ENCODE data around the gene AVPR1A. TPM values are rescaled to one million over a fixed set of nuclear protein-coding genes. Genes with fewer than 3 reads are reported as not detected.
A peak's percentile ranks its signal among the peaks of the same experiment; 100 is the strongest.

Gene AVPR1A
- total RNA-seq, 3 donors from 2014 or later, result 7.5 to 50.4 (median 14.7) TPM

GRCh38 chr12:63164911-63165310 is 13.9 kb upstream of the AVPR1A start:
- intact Hi-C loops (cut with DNase I; ENCODE audit: low total_unique reads), result no loop called here
- H3K27me3 ChIP-seq, result no peaks in the 10 kb centered on the region
- H3K27ac ChIP-seq, result no peak overlapping the region
- no peaks in the 10 kb centered on the region for H3K9me3 ChIP-seq
- H3K4me3 ChIP-seq, result no peak overlapping the region
- TF ChIP-seq POLR2A (IDR thresholded peaks at IDR 0.05) (no peak), CTCF (IDR thresholded peaks at IDR 0.05) (no peak), POLR2AphosphoS5 (IDR thresholded peaks at IDR 0.05) (no peak)
- DNase-seq (ENCODE audit: low spot score in 2 of 2), result no peak
- no peaks in the 10 kb centered on the region for H3K4me1 ChIP-seq
- H3K36me3 ChIP-seq, result no peaks in the 10 kb centered on the region

GRCh38 chr12:63163541-63163940 is 12.5 kb upstream of the AVPR1A start:
- no peaks in the 10 kb centered on the region for H3K27me3 ChIP-seq
- no peak for TF ChIP-seq POLR2A (IDR thresholded peaks at IDR 0.05)
- TF ChIP-seq POLR2AphosphoS5 (IDR thresholded peaks at IDR 0.05), result no peak
- TF ChIP-seq CTCF (IDR thresholded peaks at IDR 0.05), result no peak
- H3K4me1 ChIP-seq, result no peaks in the 10 kb centered on the region
- no peak overlapping the region for H3K27ac ChIP-seq
- DNase-seq (ENCODE audit: low spot score in 2 of 2), result no peak
- H3K4me3 ChIP-seq, result no peak overlapping the region
- intact Hi-C loops (cut with DNase I; ENCODE audit: low total_unique reads), result no loop called here
- no peaks in the 10 kb centered on the region for H3K9me3 ChIP-seq
- H3K36me3 ChIP-seq, result no peaks in the 10 kb centered on the region

- TF ChIP-seq POLR2A (IDR thresholded peaks at IDR 0.05) (no peak), POLR2AphosphoS5 (IDR thresholded peaks at IDR 0.05) (no peak), CTCF (IDR thresholded peaks at IDR 0.05) (no peak)
- Histone ChIP-seq H3K4me3 (no peak overlapping the region), H3K27ac (no peak overlapping the region), H3K9me3 (no peaks in the 10 kb centered on the region), H3K27me3 (peaks cover 3 to 34% of the 10 kb centered on the region in 2 donors), H3K4me1 (peaks cover 0 to 9% of the 10 kb centered on the region in 2 donors), H3K36me3 (no peaks in the 10 kb centered on the region)
- no peak for DNase-seq (ENCODE audit: low spot score in 2 of 2)
- intact Hi-C loops (cut with DNase I; ENCODE audit: low total_unique reads), result no loop called here
Observed at GRCh38 chr12:63155375-63155774, 4.4 kb upstream of the AVPR1A start.

- no peak for DNase-seq (ENCODE audit: low spot score in 2 of 2)
- H3K27me3 ChIP-seq, result peaks cover 3 to 42% of the 10 kb centered on the region in 2 donors
- H3K36me3 ChIP-seq, result no peaks in the 10 kb centered on the region
- no peak overlapping the region for H3K4me3 ChIP-seq
- peaks cover 0 to 9% of the 10 kb centered on the region in 2 donors for H3K4me1 ChIP-seq
- intact Hi-C loops (cut with DNase I; ENCODE audit: low total_unique reads), result no loop called here
- H3K9me3 ChIP-seq, result no peaks in the 10 kb centered on the region
- TF ChIP-seq POLR2AphosphoS5 (IDR thresholded peaks at IDR 0.05) (no peak), POLR2A (IDR thresholded peaks at IDR 0.05) (no peak), CTCF (IDR thresholded peaks at IDR 0.05) (no peak)
- H3K27ac ChIP-seq, result no peak overlapping the region
Observed at GRCh38 chr12:63154560-63154959, 3.6 kb upstream of the AVPR1A start.

GRCh38 chr12:63152321-63152700 is 1.3 kb upstream of the AVPR1A start:
- Histone ChIP-seq H3K27me3 (peaks cover 3 to 54% of the 10 kb centered on the region in 2 donors), H3K9me3 (no peaks in the 10 kb centered on the region), H3K27ac (no peak overlapping the region), H3K36me3 (no peaks in the 10 kb centered on the region), H3K4me1 (peaks cover 0 to 9% of the 10 kb centered on the region in 2 donors), H3K4me3 (peak overlapping the region in 2 of 3 donors; percentile 48 to 53)
- DNase-seq (ENCODE audit: low spot score in 2 of 2), result no peak
- TF ChIP-seq POLR2A (IDR thresholded peaks at IDR 0.05) (no peak), POLR2AphosphoS5 (IDR thresholded peaks at IDR 0.05) (no peak)
- intact Hi-C loops (cut with DNase I; ENCODE audit: low total_unique reads), result no loop called here
